GM12892 (cell line): ENCODE measurements around the gene TMEM255B.

ENCODE experiments used
- POLR2A ChIP-seq: IDR thresholded peaks from 2 replicates; pipeline ENCODE4 v1.6.1; 2011; ENCODE audit warnings: low read depth, low read length, control low read depth
- POLR2AphosphoS5 ChIP-seq: IDR thresholded peaks from 2 replicates; pipeline ENCODE4 v1.6.1; 2011; ENCODE audit warnings: low read depth, low read length, control low read depth
- TAF1 ChIP-seq: IDR thresholded peaks from 2 replicates; pipeline ENCODE4 v1.6.1; 2011; ENCODE audit warnings: low read depth, mild to moderate bottlenecking, control low read depth, low read length, borderline replicate concordance

DNA sequence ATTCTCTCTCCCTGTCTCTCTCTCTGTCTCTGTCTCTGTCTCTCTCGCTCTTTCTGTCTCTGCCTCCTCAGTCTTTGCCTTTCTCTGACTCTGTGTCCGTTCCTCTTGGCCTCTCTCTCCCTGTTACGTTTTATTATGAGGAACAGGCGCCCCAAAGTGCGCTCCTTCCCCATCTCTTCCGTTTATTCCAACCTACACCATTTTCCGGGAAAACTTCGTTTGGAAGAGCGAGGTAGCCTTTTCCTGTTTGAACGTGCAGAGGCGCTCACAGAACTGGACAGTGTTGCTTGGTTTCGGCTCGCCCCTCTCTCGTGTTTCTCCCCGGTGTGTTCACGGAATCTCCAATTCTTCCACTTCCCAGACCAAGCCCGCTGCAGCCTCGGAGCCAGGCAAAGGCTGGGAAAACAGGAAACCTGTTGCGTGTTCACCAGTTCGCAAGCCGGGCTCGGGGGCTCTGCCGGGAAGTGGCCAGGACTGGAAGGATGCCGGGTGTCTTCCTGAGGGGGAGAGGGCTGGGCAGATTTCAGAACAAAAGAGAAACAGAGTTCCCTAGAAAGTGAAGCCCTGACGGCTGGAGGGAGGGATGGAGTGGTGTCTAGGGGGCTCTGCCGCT is 605 bp downstream of the TMEM255B start:
- TF ChIP-seq POLR2AphosphoS5 (no peak), TAF1 (no peak), POLR2A (no peak)
